Hematopoietic multipotent progenitor cell (in vitro differentiated cells): ENCODE data around the gene MDK. TPM values are rescaled to one million over a fixed set of nuclear protein-coding genes. Genes with fewer than 3 reads are reported as not detected.

Experiments
- DNase-seq, 3 donors: peaks; one replicate each; pipeline ENCODE4 v3.0.0-alpha.2; 2011 to 2015; ENCODE audit warnings: low read depth in 2 of 3, low spot score in 2 of 3
- total RNA-seq: library from RNA; depleted of rRNA; stranded (reverse); fragments of >200 nt; gene quantifications from one replicate; pipeline ENCODE4 v1.2.3, GENCODE V29; 2012

Gene MDK
- total RNA-seq, 1 donor, result 46.3 TPM

DNA sequence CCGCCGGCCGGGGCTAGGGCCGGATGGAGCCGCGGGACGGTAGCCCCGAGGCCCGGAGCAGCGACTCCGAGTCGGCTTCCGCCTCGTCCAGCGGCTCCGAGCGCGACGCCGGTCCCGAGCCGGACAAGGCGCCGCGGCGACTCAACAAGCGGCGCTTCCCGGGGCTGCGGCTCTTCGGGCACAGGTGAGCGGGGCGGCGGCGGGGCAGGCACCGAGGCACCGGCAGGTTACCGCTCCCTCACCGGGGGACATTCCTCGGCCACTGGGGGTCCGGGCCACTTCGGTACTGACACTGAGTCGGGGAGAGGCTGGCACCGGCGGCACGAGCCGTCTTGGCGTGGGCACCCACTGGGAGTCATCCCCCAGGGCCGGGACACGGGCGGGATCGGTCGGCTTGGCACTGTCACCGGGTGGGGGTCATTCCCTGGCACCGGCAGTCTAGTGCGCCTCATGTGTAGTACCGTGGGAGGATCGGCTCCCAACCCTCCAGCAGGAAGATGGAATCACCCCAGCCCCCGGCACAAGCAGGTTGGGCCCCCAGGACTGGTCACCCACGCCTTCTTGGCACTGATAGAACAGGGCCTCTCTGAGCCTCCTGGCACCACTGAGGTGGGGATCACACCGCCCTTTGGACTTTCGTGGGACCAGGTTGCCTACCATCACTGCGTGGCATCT lies 33.7 kb upstream of the MDK start:
- no peak for DNase-seq

GRCh38 chr11:46348566-46349401 lies 32.7 kb upstream of the MDK start:
- peak in 1 of 3 donors; percentile 46 for DNase-seq

- DNase-seq, result no peak
Measured at GRCh38 chr11:46350695-46351094, 30.8 kb upstream of the MDK start.

GRCh38 chr11:46351148-46351547 lies 30.3 kb upstream of the MDK start:
- DNase-seq, result no peak

DNA sequence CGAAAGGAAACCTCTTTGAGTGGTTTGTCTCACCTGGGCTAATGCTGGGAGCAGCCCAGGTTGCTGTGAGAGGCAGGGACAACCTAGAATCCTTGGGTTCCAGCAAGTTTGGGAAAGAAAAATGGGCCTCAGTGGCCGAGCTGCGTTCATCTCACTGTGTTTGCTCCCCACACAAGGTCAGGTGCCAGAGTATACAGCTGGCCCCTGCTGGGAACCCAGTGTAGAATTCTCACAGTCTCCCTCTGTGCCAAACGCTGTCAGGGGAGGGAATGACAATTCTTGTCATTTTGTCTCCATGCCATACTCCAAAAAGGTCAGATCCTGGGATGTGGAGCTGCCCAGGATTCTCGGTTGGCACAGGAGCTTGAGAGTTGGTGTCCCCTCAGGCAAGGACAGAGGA lies 29.9 kb upstream of the MDK start:
- no peak for DNase-seq

DNA sequence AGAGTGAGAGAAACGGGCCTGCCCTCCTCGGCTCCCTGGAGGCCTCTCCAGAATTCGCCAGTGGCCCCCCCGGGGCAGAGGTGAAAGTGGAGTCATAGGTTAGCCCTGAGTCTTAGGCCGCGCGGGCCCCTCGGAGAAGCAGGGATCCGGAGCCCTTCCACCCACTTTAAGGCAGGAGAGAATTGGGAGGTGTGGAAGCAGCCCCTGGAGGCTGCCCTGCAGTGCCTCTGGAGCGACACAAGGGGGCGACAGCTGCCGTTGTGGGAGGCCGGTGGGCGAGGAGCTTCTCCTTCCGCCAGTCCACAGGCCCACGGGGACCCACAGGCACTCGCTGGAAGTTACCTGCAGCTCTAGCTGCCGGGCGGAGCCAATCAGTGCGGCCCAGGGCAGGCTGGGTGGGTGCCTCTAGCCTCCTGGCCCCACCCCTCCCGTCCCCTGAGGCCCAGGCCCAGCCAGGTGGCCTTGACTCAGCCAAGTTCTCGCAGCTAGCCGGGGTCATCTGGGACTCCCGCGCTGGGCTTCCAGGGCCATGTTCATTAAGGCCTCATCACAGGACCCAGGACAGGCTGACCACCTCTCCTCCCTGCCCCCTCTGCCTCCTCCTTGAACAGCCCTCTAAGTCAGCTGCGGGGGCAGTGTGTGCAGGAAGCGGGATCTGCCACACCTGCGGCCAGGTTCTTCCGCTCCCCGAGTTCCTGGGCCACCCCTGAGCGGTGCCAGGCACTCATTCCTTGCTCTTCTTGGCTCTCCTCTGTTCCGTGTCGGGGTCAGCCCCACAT lies 29.2 kb upstream of the MDK start:
- DNase-seq, result peak; percentile 63 to 71 (median 70)

- DNase-seq, result no peak
Measured at GRCh38 chr11:46353698-46354097, 27.8 kb upstream of the MDK start.

DNA sequence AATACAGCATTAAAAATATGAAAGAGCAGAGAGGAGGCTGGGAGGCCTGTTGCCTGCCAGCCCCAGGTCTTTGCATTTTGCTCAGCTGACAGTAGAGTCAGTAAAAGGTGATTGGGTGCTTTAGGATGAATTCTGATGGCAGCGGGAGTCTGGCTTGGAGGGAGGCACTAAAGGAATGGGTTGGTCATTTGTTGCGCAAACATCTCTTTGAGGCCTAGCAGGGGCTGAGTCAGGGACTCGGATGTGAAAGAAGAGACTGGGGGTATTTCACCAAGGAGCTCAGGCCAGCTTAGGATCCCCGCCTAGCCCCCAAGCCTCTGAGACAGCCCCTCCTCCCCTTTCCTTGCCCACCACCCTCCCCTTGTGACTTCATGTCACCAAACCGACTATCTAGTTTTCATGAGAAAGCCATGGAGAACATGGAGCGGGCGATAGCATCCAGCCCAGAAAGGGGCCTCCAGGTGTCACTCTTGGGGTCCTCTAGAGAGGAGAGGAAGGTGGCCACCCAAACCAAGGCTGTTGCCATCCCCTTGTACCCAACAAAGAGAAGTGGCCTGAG lies 24.5 kb upstream of the MDK start:
- DNase-seq, result no peak

DNA sequence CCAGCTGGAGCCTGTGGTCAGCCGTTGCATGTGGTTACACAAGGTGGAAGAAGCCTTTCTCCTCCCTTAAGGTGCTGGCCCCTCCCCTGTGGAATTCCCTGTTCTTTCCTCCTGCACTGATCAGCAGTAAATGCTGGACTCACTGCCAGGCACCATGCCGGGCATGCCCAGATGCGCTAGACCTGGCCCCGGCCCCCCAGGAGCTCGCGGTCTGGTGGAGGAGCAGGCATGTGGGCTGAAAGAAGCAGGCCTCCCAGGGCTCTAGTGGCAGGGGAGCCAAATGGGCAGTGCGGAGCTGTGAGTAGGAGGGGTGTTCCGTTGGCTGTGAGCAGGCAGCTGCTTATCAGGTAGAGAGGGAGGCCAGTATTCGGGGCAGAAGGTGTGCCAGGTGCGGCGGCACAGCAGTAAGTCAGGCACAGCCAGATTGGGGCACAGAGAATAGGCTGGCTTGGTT lies 24.0 kb upstream of the MDK start:
- no peak for DNase-seq

GRCh38 chr11:46359953-46360352 lies 21.5 kb upstream of the MDK start:
- DNase-seq, result no peak

DNA sequence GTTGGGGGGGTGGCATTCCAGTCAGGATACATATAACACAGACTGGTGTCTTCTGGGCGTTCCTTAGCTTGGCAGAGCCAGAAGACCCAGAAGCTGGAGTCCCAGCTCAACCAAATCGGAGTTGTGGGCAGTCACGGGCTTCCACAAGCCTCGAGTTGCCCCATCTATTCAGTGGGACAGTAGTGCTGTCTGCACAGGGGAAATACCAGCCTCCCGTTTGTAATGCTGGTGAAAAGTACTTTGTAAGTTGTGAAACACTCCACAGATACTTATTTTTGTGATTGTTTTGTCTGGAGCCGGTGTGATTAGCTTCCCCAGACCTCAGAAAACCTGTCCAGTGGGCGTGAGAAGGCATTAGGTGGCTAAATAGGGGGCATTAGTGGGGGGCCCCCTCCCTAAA lies 20.6 kb upstream of the MDK start:
- no peak for DNase-seq

DNA sequence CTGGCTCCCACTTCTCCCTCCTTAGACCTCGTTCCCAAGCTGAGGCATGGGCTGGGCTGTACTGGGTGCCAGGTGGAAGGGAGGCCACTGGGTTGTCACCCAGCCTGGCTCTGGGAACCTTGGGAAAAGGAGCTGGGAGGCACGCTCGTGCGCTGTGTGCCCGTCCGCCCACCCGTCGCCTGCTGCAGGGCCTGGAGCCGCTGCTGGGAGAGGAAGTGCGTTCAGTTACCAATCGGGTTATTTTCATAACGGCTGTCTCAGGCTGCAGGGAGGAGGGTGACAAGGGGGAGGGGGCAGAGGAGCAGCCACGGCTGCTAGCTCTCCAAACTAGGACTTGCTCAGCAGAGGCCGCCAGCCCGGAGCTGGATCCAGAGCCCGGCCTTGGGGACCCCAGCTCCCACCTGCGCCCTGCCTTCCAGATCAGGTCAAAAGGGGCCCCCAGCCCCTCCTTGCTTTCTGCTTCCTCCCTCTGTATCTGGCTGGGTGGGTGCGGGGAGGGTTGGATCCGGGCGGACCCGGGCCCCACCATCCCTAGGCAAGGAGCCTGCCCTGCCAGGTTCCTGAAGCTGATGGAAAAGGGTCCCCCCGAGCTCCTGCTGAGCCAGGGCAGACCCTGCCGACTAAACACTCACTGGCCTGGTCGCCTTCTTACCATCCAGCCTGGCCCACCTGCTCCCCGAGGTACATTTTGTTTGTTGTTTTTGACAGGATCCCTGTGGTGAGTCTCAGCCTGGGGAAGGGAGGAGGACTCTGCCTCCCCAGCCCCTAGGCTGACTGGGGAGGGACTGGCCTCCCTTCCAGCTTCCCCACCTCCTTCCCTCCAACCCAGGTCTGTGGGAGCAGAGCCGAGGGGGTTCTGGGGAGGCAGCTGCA lies 19.9 kb upstream of the MDK start:
- DNase-seq, result peak in 2 of 3 donors; percentile 81 to 86

- no peak for DNase-seq
Measured at GRCh38 chr11:46362156-46363030, 19.1 kb upstream of the MDK start.

DNA sequence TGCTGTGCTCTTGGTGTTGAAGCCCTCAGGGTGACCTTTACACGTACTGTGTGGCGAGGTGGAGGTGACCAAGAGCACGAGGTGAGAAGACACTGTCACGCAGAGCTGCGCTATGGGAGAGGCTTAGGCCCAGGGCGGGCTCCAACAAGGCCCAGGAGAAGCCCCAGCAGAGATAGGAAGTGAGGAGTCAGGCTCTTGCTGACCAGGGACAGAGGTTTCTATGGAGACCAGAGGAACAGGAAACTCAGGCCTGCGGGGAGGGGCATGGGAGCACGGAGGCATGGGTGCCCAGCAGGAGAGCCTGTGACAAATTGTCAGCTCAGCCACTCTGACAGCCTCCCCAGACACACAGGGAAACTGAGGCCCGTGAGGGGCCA lies 18.4 kb upstream of the MDK start:
- DNase-seq, result no peak

GRCh38 chr11:46363455-46364005 lies 17.9 kb upstream of the MDK start:
- DNase-seq, result no peak

DNA sequence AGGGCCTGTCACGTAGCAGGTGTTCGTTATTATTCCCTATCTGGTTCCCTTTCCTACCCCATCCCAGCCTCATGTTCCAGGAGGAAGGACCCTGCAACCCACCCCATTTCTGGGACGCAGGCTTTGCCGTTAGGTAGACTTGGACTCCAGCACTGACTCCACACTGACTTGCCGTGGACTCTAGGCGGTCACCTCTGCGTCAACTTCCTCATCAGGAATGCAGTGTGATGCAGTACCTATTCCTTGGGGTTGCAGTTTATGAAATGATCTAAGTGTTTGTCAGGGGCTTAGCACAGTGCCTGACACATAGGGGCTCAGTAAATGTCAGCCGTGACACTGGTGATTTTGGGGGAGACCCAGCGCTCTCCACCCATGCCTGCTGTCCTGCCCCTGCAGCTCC lies 17.4 kb upstream of the MDK start:
- no peak for DNase-seq

GRCh38 chr11:46364791-46365190 lies 16.7 kb upstream of the MDK start:
- no peak for DNase-seq

GRCh38 chr11:46366260-46366659 lies 15.2 kb upstream of the MDK start:
- no peak for DNase-seq

- DNase-seq, result no peak
Measured at GRCh38 chr11:46366661-46367161, 14.8 kb upstream of the MDK start.
